A549 (cell line): ENCODE results near the gene GYS2. TPM values are rescaled to one million over a fixed set of nuclear protein-coding genes. Genes with fewer than 3 reads are reported as not detected.
A peak's percentile ranks its signal among the peaks of the same experiment; 100 is the strongest.

Experiments used
- ATAC-seq, 2 experiments: fragments of 200-7000 bp in 1 of 2; fragments of >200 bp in 1 of 2; cut with Nextera tagmentation in 1 of 2; cut with Tn5 transposase in 1 of 2; 3 replicates each; pipeline versions ENCODE4 v1.8.0 to v1.9.1; 2018 to 2020; ENCODE audit warnings: mild to moderate bottlenecking in 1 of 2, moderate library complexity in 1 of 2
- CTCF ChIA-PET: fragments of 300-600 bp; sonication (Branson Sonifier 250); formaldehyde crosslinking; extraction: SDS; loops from one replicate; lab custom pipeline; 2021; ENCODE audit warnings: antibody characterized with exemption, inconsistent platforms; lab: Yijun Ruan, JAX
- POLR2A ChIA-PET: fragments of 350-600 bp; formaldehyde crosslinking; extraction: SDS; loops from one replicate; lab custom pipeline; 2021; ENCODE audit warnings: antibody characterized with exemption, inconsistent platforms; lab: Yijun Ruan, JAX
- DNase-seq, 2 experiments: peaks; one replicate each; pipeline versions ENCODE4 v3.0.0 to v3.0.0-alpha.2; 2011 to 2016; ENCODE audit warnings: low read depth in 1 of 2, low spot score in 1 of 2
- FAIRE-seq: peaks from 2 replicates; lab custom pipeline; 2011; peaks lifted over from hg19 to GRCh38; lab: Jason Lieb, UNC
- H3K27ac ChIP-seq, 2 experiments: fragments of >200 bp; sonication (Bioruptor Twin); formaldehyde crosslinking; 3 replicates each; pipeline ENCODE4 v1.5.1; 2016 to 2017
- H3K4me1 ChIP-seq: fragments of >200 bp; sonication (Bioruptor Twin); formaldehyde crosslinking; 3 replicates; pipeline ENCODE4 v1.6.1; 2016
- H3K4me2 ChIP-seq: fragments of >200 bp; sonication (Bioruptor Twin); formaldehyde crosslinking; 3 replicates; pipeline ENCODE4 v1.6.1; 2016
- H3K4me3 ChIP-seq: fragments of >200 bp; sonication (Bioruptor Twin); formaldehyde crosslinking; 3 replicates; pipeline ENCODE4 v1.5.1; 2016
- H3K9me3 ChIP-seq: fragments of >200 bp; sonication (Bioruptor Twin); formaldehyde crosslinking; 3 replicates; pipeline ENCODE4 v1.6.1; 2016
- CEBPB ChIP-seq, 2 experiments: fragments of >200 bp in 1 of 2; sonication (Bioruptor Twin) in 1 of 2; formaldehyde crosslinking in 1 of 2; IDR thresholded peaks; 2 replicates each; pipeline ENCODE4 v1.6.1; 2012 to 2016
- EHF ChIP-seq: fragments of 250-450 bp; sonication (Bioruptor Pico); IDR thresholded peaks from 2 replicates; pipeline ENCODE4 v1.5.0; 2020; ENCODE audit warnings: mild to moderate bottlenecking
- FOXS1 ChIP-seq: fragments of 250-450 bp; sonication (Bioruptor Pico); IDR thresholded peaks from 2 replicates; pipeline ENCODE4 v1.5.0; 2020; ENCODE audit warnings: mild to moderate bottlenecking, moderate library complexity
- HOXB13 ChIP-seq: fragments of 250-450 bp; sonication (Bioruptor Pico); IDR thresholded peaks from 2 replicates; pipeline ENCODE4 v1.5.0; 2020; ENCODE audit warnings: low read depth, mild to moderate bottlenecking, moderate library complexity
- JUN ChIP-seq, 2 experiments: fragments of >200 bp; sonication (Bioruptor Twin); formaldehyde crosslinking; IDR thresholded peaks; 2 replicates in 1 of 2; 3 replicates in 1 of 2; pipeline ENCODE4 v1.6.1; 2016 to 2017
- KDM1A ChIP-seq: fragments of 200-600 bp; sonication (generic); IDR thresholded peaks from 2 replicates; pipeline ENCODE4 v1.6.1; 2016; ENCODE audit warnings: low read depth, mild to moderate bottlenecking
- MAZ ChIP-seq: fragments of 150-350 bp; IDR thresholded peaks from 2 replicates; pipeline ENCODE4 v1.6.1; 2014; ENCODE audit warnings: antibody characterized with exemption, low read depth, low read length, borderline replicate concordance
- NFE2L2 ChIP-seq: fragments of 150-350 bp; conservative IDR thresholded peaks from 2 replicates; pipeline ENCODE4 v1.6.1; 2014; ENCODE audit warnings: low read length
- NR3C1 ChIP-seq: fragments of >200 bp; sonication (Bioruptor Twin); formaldehyde crosslinking; IDR thresholded peaks from 3 replicates; pipeline ENCODE4 v1.6.1; 2017
- POLR2A ChIP-seq: IDR thresholded peaks from 2 replicates; pipeline ENCODE4 v1.6.1; 2012; ENCODE audit warnings: mild to moderate bottlenecking, low read length
- RFX5 ChIP-seq: fragments of 450-650 bp; IDR thresholded peaks from 2 replicates; pipeline ENCODE4 v1.7.1; 2014; ENCODE audit warnings: antibody characterized with exemption, mild to moderate bottlenecking, moderate library complexity
- TP53 ChIP-seq: fragments of 250-450 bp; sonication (Bioruptor Pico); IDR thresholded peaks from 2 replicates; pipeline ENCODE4 v1.5.0; 2021; ENCODE audit warnings: mild to moderate bottlenecking, moderate library complexity
- ZC3H11A ChIP-seq: fragments of 450-650 bp; IDR thresholded peaks from 2 replicates; pipeline ENCODE4 v1.6.1; 2014; ENCODE audit warnings: antibody characterized with exemption, mild to moderate bottlenecking
- ZSCAN20 ChIP-seq: fragments of 250-450 bp; sonication (Bioruptor Pico); IDR thresholded peaks from 2 replicates; pipeline ENCODE4 v1.8.0; 2022; ENCODE audit warnings: mild to moderate bottlenecking, moderate library complexity
- WGBS: methylation state at CpG from one replicate; pipeline ENCODE4 v1.1.6; 2017; ENCODE audit errors: missing lambda C conversion rate; 5-methylcytosine and 5-hydroxymethylcytosine counted together
- polyA plus RNA-seq, 4 experiments: library from polyadenylated mRNA; depleted of rRNA in 3 of 4; stranded (reverse); fragments of >200 nt; fragmentation: RNase III in 1 of 4; extraction: RNeasy Plus Mini Kit Qiagen cat#74134 plus additional on column Dnase treatment in 1 of 4; gene quantifications; 2 replicates in 3 of 4; 3 replicates in 1 of 4; pipeline ENCODE4 v1.2.3, GENCODE V29; 2011 to 2017
- TF ChIP-seq, protein P1 (sequence below): fragments of 200-600 bp; sonication (generic); IDR thresholded peaks from 2 replicates; pipeline ENCODE4 v1.6.1; 2016; ENCODE audit warnings: antibody characterized with exemption, mild to moderate bottlenecking, moderate library complexity
- TF ChIP-seq, protein P2 (sequence below): fragments of 250-450 bp; sonication (Bioruptor Pico); IDR thresholded peaks from 2 replicates; pipeline ENCODE4 v1.5.0; 2020; ENCODE audit warnings: low read depth, mild to moderate bottlenecking, moderate library complexity
- TF ChIP-seq, protein P3 (sequence below): IDR thresholded peaks from 2 replicates; pipeline ENCODE4 v1.6.1; 2012

GYS2 gene
- polyA plus RNA-seq, 2 of the 4 experiments (the other 2 are of a cell fraction): 0.19 TPM; not detected in 1

DNA sequence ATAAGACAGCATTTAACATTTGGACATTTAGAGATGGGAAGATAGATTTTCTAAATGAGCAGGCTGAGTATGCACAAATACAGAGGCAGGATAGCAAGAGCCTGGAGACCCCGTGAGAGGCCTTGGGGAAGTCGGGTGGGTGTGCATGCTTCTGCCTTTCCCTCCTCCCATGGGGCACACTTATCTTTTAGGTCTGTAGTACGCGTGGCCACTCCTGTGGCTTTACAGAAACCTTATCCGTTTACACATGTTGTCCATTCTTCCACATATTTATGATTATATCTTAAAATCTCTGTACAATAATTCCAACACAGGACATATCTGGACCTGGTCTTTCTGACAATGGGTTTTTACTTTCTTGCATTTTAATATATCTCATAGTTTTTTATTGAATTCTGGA is 33.6 kb downstream of the GYS2 start:
- H3K4me3 ChIP-seq: no peak overlapping the region
- no peak for FAIRE-seq
- no peak for DNase-seq
- peaks cover 11% of the 10 kb centered on the region for H3K4me1 ChIP-seq
- ChIA-PET POLR2A (no interaction called here), CTCF (no interaction called here)
- no peak overlapping the region for H3K4me2 ChIP-seq
- no peak overlapping the region; a peak in 1 of 6 replicates for H3K27ac ChIP-seq
- WGBS: 79% methylated on average over 5 of the region's 5 CpGs
- ATAC-seq: no peak
- TF ChIP-seq TP53 (CRISPR knock-in tag): no peak
- TF ChIP-seq, protein P1, sequence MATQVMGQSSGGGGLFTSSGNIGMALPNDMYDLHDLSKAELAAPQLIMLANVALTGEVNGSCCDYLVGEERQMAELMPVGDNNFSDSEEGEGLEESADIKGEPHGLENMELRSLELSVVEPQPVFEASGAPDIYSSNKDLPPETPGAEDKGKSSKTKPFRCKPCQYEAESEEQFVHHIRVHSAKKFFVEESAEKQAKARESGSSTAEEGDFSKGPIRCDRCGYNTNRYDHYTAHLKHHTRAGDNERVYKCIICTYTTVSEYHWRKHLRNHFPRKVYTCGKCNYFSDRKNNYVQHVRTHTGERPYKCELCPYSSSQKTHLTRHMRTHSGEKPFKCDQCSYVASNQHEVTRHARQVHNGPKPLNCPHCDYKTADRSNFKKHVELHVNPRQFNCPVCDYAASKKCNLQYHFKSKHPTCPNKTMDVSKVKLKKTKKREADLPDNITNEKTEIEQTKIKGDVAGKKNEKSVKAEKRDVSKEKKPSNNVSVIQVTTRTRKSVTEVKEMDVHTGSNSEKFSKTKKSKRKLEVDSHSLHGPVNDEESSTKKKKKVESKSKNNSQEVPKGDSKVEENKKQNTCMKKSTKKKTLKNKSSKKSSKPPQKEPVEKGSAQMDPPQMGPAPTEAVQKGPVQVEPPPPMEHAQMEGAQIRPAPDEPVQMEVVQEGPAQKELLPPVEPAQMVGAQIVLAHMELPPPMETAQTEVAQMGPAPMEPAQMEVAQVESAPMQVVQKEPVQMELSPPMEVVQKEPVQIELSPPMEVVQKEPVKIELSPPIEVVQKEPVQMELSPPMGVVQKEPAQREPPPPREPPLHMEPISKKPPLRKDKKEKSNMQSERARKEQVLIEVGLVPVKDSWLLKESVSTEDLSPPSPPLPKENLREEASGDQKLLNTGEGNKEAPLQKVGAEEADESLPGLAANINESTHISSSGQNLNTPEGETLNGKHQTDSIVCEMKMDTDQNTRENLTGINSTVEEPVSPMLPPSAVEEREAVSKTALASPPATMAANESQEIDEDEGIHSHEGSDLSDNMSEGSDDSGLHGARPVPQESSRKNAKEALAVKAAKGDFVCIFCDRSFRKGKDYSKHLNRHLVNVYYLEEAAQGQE: no peak
- TF ChIP-seq, protein P2, sequence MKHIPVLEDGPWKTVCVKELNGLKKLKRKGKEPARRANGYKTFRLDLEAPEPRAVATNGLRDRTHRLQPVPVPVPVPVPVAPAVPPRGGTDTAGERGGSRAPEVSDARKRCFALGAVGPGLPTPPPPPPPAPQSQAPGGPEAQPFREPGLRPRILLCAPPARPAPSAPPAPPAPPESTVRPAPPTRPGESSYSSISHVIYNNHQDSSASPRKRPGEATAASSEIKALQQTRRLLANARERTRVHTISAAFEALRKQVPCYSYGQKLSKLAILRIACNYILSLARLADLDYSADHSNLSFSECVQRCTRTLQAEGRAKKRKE (CRISPR knock-in tag): no peak
- TF ChIP-seq EHF (CRISPR knock-in tag): no peak
- TF ChIP-seq ZSCAN20: no peak
- no peak for TF ChIP-seq HOXB13
- TF ChIP-seq JUN (IDR thresholded peaks at IDR 0.05): no peak
- TF ChIP-seq CEBPB (IDR thresholded peaks at IDR 0.05): no peak
- no peak for TF ChIP-seq NFE2L2
- TF ChIP-seq ZC3H11A: no peak
- no peak for TF ChIP-seq MAZ
- no peaks in the 10 kb centered on the region for H3K9me3 ChIP-seq

DNA sequence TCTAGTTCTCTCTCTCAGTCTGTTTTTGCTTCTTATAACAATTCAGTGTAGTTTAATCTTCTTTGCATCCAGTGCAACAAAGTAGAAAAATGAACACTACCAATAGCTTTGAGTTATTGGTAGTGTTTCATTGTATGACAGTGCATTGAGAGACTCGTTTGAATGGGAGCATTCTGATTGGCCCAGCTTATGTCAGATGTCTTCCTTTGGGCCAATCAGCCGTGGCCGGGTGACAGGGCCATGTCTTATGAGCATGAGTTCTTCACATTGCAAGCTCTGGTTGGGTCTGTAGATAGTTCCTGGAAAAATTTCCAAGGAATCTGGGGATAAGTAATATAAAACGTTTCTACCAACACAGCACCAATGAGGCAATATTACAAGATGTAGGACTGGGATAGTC is 36.5 kb downstream of the GYS2 start:
- FAIRE-seq (peak; percentile 49), ATAC-seq (no peak), DNase-seq (peak in 1 of 2 experiments; percentile 15)
- TF ChIP-seq NFE2L2 (no peak), RFX5 (no peak), HOXB13 (no peak), EHF (CRISPR knock-in tag) (no peak), NR3C1 (no peak), FOXS1 (CRISPR knock-in tag) (no peak), ZSCAN20 (no peak), KDM1A (no peak), POLR2A (no peak)
- TF ChIP-seq, protein P1: no peak
- TF ChIP-seq, protein P3, sequence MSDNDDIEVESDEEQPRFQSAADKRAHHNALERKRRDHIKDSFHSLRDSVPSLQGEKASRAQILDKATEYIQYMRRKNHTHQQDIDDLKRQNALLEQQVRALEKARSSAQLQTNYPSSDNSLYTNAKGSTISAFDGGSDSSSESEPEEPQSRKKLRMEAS: no peak
- ChIA-PET POLR2A (no interaction called here), CTCF (interaction anchor here (0.8 kb wide), 1 partner anchor 20 kb away, joined by 3 read pairs; no protein-coding TSS in a partner anchor)
- Histone ChIP-seq H3K9me3 (no peaks in the 10 kb centered on the region), H3K27ac (no peak overlapping the region; a peak in 1 of 6 replicates), H3K4me2 (no peak overlapping the region), H3K4me3 (no peak overlapping the region), H3K4me1 (peaks cover 36% of the 10 kb centered on the region)
- 87% methylated on average over 4 of the region's 4 CpGs for WGBS
